Lower leg skin (tissue), 3 donors: ENCODE measurements around the gene TRIP10.

Experiments used
- CTCF ChIP-seq, 3 donors: fragments of 450-650 bp; IDR thresholded peaks; one replicate each; pipeline ENCODE4 v1.5.1; 2016; ENCODE audit warnings: antibody characterized with exemption in 3 of 3, mild to moderate bottlenecking in 3 of 3, moderate library complexity in 2 of 3
- POLR2A ChIP-seq, 2 donors: fragments of 450-650 bp; IDR thresholded peaks; one replicate each; pipeline ENCODE4 v1.6.1; 2016 to 2017; ENCODE audit warnings: antibody characterized with exemption in 2 of 2, mild to moderate bottlenecking in 1 of 2, moderate library complexity in 1 of 2

- TF ChIP-seq CTCF (IDR thresholded peaks at IDR 0.05) (no peak), POLR2A (IDR thresholded peaks at IDR 0.05) (no peak)
Observed at GRCh38 chr19:6794686-6795431, 55.4 kb downstream of the TRIP10 start.
